Measurements from ENCODE around the gene ZNF415.
"Not testable (repeated sequence)": the region's sequence is repeated elsewhere in the genome, so short reads cannot be mapped to it uniquely, and the experiment has no call there.

Gene ZNF415

DNA sequence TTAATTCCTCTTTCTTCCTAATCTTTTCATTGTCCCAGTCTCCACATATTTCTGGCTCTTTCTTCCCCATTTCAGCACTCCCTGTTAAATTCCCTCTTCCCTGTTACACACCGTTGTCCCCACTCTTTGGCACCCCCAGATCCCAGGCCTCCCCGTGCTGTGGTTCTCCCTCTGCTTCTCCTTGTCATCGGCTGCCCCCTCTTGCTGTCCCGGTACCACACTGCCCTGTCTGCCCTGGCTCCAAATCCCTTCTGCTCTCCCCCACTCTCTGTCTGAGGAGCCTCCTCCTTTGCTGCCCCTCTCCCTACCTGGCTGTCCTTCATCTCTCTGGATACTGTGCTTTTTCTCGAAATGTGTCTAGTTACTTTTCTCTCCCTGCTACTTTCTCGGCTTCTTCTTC is 983 bp downstream of the ZNF415 start:
- in situ Hi-C loops (cut with HindIII; ENCODE audit: low sequenced_read_pairs) = no loop called here
- TF ChIP-seq, protein P1, sequence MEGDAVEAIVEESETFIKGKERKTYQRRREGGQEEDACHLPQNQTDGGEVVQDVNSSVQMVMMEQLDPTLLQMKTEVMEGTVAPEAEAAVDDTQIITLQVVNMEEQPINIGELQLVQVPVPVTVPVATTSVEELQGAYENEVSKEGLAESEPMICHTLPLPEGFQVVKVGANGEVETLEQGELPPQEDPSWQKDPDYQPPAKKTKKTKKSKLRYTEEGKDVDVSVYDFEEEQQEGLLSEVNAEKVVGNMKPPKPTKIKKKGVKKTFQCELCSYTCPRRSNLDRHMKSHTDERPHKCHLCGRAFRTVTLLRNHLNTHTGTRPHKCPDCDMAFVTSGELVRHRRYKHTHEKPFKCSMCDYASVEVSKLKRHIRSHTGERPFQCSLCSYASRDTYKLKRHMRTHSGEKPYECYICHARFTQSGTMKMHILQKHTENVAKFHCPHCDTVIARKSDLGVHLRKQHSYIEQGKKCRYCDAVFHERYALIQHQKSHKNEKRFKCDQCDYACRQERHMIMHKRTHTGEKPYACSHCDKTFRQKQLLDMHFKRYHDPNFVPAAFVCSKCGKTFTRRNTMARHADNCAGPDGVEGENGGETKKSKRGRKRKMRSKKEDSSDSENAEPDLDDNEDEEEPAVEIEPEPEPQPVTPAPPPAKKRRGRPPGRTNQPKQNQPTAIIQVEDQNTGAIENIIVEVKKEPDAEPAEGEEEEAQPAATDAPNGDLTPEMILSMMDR (IDR thresholded peaks at IDR 0.05; ENCODE audit: low read depth, low read length) = no peak
- peak overlapping the region; percentile 50 for H3K4me3 ChIP-seq (ENCODE audit: low read depth, low read length)
- no peak for DNase-seq (ENCODE audit: low read depth, low spot score)

DNA sequence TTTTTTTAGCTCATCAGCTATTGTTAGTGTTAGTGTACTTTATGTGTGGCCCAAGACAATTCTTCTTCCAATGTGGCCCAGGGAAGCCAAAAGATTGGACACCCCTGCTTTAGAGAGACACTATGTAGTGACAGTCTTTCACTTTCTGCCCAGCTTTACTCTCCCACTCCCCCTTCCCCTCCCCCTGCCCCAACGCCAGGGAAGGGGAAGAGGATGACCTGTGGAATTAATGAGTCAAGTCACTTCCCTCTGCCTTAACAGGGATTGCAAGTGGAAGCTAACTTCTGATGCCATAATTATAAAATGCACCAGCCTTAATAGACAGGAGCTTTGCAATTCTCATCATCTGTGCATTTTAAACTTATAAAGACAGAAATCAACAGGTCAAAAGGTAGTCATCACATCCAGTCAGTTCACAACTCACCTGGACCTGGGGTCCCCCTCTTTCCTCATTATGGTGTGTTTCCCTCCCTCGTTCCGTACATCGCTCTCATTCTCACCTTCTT is 1.6 kb downstream of the ZNF415 start:
- no peak for DNase-seq (ENCODE audit: low read depth, low spot score)
- in situ Hi-C loops (cut with HindIII; ENCODE audit: low sequenced_read_pairs) = no loop called here
- H3K4me3 ChIP-seq (ENCODE audit: low read depth, low read length) = no peak overlapping the region
- TF ChIP-seq, protein P1 (IDR thresholded peaks at IDR 0.05; ENCODE audit: low read depth, low read length) = no peak

DNA sequence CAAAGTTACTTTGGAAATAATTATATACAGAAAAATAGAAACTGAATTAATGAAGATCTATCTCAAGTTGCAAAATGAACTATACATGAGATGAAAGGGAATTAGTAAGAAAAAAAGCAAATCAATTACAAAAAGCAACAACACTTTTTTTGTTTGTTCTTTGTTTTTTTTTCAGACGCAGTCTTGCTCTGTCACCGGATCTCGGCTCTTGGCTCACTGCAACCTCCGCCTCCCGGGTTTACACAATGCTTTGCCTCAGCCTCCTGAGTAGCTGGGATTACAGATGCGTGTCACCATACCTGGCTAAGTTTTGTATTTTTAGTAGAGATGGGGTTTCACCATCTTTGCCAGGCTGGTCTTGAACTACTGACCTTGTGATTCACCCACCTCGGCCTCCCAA is 2.2 kb downstream of the ZNF415 start:
- TF ChIP-seq, protein P1 (IDR thresholded peaks at IDR 0.05; ENCODE audit: low read depth, low read length) = no peak
- no peak for DNase-seq (ENCODE audit: low read depth, low spot score)
- H3K4me3 ChIP-seq (ENCODE audit: low read depth, low read length) = no peak overlapping the region
- in situ Hi-C loops (cut with HindIII; ENCODE audit: low sequenced_read_pairs) = no loop called here

DNA sequence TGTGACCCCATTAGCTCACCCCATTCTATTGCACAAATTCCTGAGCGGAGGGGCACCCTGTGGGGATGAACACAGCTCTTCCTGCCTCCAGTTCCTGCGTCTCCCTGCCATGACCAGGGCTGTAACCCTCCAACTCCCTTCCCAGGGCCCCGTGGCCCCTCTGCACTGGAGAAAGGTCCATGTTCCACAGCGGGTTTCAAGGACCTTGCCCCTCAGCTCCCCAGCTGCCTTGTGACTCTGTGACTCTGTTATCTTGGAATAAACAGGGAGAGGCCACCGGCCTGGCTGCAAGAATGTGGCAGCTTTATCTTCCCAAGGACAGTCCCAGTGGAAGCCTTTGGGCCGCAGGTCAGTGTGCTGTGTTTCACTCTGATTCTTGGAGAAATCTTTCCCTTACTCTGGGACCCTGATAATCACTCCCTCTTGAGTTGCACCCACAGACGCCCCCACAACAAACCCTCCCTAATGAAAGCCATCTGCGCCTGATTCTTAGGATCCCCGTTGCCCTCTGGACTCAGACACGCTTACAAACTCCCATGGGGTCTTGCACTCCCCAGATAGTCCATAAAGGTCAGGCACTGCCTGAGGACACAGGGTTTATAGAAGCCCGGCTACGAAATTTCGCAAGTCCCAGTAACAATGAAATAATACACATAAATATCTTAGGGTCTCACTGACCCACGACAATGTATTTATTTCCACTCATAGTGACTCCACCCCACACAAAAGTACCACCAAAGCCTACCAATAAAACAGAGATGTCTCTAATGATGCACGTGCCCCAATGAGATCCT is 5.8 kb downstream of the ZNF415 start:
- in situ Hi-C loops (cut with HindIII; ENCODE audit: low sequenced_read_pairs); DNase-seq (ENCODE audit: low read depth, low spot score); H3K4me3 ChIP-seq (ENCODE audit: low read depth, low read length): not testable (repeated sequence)

DNA sequence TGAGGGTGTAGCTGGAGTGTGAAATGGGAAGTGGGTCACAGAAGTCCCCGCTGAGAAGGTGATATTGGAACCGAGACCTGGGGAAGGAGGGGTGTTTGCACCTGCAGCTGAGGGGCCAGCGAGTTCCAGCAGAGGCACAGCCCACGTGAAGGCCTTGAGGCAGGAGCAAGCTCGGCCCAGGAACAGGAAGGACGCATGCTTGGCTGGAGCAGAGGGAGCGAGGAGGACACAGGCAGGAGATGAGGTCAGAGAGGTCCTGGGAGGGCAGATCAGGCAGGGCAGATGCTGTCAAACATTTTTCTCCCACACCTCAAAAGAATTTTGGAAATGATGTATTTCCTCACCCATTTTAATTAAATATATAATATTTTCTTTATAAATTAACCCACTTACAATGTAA is 9.3 kb downstream of the ZNF415 start:
- in situ Hi-C loops (cut with HindIII; ENCODE audit: low sequenced_read_pairs) = no loop called here
- no peak overlapping the region for H3K4me3 ChIP-seq (ENCODE audit: low read depth, low read length)
- no peak for DNase-seq (ENCODE audit: low read depth, low spot score)
- TF ChIP-seq, protein P1 (IDR thresholded peaks at IDR 0.05; ENCODE audit: low read depth, low read length) = no peak

DNA sequence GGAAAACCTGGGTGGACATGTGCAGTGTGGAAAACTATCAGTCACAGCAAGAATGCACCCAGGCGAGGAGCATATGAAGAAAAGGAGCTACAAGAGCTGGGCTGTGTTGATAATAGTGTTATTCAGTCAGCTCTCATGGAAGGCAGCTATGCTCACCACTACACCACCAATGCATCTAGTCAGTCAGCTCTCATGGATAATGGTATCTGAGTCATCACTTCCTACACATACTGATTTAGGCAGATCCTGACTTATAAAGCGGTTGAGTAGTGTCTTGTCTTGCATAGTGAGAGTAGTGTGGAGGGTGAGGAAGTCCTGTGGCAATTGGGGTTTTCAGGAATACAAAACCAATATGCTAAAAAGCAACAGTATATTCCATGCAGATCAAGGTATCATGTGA is 20.4 kb downstream of the ZNF415 start:
- H3K4me3 ChIP-seq (ENCODE audit: low read depth, low read length) = no peak overlapping the region
- no peak for DNase-seq (ENCODE audit: low read depth, low spot score)
- TF ChIP-seq, protein P1 (IDR thresholded peaks at IDR 0.05; ENCODE audit: low read depth, low read length) = no peak
- in situ Hi-C loops (cut with HindIII; ENCODE audit: low sequenced_read_pairs) = no loop called here

DNA sequence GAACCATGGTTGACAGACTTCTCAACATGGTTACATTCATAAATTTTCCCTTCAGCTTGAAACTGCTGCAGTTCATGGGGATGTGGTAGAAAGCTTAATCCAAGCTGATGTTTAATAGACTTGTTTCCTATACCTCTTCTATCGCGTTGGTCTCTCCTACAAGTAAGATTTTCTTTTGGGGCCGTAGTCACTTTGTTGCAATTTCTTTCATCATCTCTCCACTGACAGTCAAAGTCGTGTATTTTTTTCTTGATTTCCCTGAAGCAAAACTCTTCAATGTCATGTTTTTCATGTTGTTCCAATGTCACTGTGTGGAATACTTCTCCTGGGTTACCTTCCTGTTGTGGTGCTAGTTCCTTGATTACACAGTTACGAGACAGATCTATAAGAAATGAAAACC is 23.2 kb downstream of the ZNF415 start:
- TF ChIP-seq, protein P1 (IDR thresholded peaks at IDR 0.05; ENCODE audit: low read depth, low read length) = no peak
- H3K4me3 ChIP-seq (ENCODE audit: low read depth, low read length) = no peak overlapping the region
- in situ Hi-C loops (cut with HindIII; ENCODE audit: low sequenced_read_pairs) = no loop called here
- DNase-seq (ENCODE audit: low read depth, low spot score) = no peak
